Amniotic epithelial cell (primary cell): ENCODE measurements around the gene PDZRN4.

ENCODE experiments used
- DNase-seq: peaks from one replicate; pipeline ENCODE4 v3.0.0-alpha.2; 2010; ENCODE audit warnings: low read depth

PDZRN4 gene

DNA sequence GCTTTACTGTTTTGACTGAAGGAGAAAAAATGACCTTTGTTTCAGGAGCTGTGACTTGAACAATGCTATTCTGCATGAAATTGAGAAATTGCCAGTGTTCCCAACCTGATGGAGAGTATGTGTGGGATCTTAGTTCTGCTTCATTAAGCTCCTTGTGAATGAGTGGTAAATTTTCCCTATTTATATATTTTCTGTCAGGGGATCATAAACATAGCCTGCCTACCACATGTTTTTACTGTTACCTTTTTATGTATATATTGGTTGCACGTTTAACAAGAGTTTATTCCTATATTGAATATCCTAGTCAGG is 271.7 kb downstream of the PDZRN4 start:
- no peak for DNase-seq

DNA sequence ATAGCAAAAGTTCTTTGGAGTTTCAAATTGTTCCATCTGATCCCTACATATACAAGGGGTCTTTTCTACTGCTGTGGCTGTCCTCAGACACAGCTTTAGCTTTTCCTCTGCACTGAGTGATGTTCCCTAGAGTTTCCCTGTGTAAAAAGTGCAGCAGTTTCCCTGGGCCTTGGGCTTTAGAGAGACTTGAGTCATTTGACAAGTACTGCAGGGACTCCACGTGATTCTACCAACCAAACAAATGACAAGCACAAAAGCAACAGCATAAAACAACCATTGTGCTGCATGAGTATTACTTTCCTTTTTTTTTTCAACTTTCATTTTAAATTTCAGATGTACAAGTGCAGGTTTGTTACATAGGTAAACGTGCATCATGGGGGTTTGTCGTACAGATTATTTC is 272.8 kb downstream of the PDZRN4 start:
- no peak for DNase-seq

DNA sequence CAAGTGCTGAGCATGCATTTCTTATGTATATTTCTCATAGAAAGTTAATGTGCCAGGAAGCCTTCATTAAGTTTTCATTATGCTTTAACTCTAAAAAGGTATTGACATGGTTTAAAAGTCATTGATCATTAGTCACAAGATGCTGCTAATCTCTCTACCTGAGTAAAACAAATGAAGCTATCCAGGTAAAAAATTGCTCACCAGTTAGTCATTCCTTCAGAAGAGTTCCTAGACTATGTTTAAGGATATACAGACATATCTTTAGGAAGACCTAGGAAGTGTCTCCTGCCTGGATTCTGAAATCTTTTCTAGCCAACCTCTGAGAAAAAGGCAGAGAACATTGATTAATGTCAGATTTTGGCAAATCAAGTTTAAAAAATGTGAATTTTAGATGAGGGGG is 274.2 kb downstream of the PDZRN4 start:
- no peak for DNase-seq

DNA sequence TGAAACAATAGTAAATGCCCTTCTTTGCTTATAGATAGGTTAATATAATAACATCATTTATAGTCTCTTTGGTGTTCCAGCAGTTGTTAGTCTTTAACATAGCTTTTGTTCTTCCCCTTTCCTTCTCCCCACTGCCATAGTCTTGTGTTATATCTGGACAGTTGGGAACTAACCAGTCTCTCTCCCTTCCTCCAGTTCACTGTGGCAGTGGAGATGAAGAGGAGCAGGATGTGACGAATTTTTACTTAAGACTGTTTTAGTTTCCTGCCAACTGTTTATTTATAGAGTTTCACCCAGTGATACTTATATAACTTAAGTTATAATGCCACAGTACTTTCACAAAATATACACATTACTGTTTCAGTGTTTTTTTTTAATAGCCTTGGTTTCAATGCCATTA is 277.4 kb downstream of the PDZRN4 start:
- DNase-seq: no peak

DNA sequence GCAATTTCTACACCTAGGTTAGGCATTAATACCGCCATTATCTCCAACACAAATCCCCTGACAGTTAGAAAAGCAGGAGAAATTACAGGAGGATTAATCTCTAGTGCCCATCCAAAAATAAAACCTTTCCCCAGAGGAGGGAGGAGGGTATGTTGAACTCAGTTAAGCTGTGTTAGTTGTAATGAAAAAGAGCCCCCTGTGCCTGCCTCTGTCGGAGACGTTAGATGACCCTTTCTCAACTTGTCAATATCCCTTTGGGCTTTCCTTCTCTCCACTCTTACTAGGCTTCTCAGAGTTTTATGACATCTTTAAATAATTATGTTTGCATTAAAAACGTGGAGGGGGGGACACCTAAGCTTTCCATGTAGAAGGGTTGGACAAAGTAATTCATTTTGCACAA is 278.2 kb downstream of the PDZRN4 start:
- DNase-seq: no peak

DNA sequence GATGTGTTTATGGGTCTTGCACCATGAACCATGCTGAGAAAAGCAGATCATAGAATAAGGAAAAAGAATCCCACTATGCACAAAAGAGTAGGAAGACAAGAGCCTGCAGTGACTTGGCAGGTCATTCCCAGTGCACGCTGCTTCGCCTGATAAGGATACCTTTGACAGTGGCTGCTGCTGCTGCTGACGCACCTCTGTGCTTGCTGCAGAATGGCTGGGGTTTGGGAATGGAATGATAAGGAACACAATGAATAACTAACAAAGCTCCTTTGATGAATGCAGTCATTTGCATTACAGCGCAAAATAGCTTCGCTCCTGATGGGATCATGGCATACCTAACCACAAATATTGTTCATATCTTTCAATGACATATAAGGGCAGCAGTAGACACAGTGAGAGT is 278.7 kb downstream of the PDZRN4 start:
- peak; percentile 11 for DNase-seq

DNA sequence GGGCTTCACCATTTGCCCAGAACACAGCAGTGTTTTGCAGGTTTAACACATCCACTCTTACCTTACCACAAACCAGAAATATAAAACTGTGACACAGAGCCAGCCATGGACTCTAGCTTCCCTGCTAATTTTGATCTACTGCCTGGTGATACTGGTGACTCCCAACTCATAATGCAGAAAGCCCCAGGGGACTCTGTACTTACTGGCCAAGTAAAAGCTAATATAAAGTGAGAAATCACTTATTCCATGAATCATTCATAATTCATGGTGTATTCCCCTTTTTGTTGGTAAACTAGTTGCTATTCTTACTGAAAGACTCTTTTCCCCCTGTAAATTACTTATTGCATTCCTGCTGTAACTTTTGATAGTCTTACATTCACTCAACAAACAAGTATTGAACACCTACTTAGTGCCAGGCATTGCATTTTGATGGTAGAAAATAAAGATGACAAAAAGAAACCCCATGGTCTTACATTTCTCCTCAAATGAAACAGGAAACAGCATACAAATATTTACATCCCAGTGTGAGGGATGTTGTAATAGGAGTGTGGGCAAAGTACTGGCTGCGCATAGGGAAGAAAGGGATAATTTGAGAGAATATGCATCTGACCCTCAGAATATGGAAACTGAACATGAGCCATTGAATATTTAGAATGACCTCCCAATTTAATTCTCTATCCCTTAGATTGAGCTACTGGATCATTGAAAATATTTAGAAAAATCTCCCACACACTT is 279.6 kb downstream of the PDZRN4 start:
- DNase-seq: no peak

DNA sequence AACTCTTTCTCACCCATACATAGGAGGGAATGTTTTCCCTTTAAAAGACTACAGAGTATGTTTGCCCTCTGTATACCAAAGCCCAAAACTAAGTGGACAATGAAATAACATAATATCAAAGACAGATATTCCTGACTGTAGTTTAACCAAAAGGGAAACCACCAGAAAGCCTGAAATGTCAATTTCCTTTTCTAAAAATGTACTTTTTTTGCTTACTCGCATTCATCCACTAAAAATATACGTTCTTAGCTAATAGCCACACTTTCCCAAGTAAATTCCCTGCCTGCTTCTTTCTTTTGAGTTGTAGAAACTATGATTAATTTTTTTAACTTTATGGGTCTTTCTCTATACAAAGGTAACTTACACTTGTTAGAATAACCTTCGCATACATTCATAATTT is 280.2 kb downstream of the PDZRN4 start:
- DNase-seq: no peak

DNA sequence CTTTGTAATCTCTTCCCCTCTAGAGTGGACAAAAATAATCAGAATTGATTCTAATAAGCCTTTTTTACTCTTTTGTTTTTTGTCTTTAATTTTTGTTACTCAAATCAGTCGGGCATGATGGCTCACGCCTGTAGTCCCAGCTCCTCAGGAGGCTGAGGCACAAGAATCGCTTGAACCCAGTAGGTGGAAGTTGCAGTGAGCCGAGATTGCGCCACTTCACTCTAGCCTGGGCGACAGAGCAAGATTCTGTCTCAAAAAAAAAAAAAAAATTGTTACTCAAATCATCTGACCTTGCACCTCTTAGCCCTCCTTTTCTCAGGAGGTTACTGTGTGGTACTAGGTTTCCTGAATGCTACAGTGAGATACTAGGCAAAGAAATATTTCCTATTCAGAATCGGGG is 280.6 kb downstream of the PDZRN4 start:
- no peak for DNase-seq

DNA sequence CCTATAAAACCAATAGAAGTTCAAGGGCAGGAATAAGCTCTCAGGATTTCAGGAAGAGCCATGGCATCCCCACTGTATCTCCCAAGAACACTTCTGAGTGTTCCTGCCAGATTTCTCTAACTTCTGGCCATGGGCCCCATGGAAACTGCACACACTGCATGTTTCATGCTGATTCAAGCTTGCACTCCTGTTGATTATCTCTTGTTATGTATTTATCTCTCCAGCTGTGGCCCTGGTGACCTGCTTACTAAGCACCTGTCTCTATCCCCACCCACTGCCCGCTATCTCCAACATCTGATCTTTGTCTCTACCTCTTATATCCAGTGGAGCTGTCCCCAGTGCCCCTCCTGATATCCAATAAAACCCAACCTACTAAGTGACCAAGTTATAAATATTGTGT is 285.3 kb downstream of the PDZRN4 start:
- DNase-seq: no peak

DNA sequence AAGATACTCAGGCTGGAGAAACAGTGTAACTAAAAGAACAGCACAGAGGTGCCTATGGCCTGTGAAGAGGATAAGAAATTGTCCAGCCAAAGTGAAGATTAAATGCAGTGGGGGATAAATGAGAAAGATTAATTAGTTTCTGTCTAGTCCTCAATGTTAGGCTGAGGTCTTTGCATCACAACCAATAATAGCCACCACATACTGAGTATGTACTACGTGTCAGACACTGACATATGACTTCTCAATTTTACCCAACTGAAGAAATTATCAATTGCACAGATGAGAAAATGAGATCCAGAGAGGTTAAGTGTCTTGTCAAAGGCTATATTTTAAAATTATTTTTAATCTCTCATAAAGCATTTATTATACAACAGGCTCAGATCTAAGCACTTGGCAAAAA is 285.9 kb downstream of the PDZRN4 start:
- DNase-seq: no peak

DNA sequence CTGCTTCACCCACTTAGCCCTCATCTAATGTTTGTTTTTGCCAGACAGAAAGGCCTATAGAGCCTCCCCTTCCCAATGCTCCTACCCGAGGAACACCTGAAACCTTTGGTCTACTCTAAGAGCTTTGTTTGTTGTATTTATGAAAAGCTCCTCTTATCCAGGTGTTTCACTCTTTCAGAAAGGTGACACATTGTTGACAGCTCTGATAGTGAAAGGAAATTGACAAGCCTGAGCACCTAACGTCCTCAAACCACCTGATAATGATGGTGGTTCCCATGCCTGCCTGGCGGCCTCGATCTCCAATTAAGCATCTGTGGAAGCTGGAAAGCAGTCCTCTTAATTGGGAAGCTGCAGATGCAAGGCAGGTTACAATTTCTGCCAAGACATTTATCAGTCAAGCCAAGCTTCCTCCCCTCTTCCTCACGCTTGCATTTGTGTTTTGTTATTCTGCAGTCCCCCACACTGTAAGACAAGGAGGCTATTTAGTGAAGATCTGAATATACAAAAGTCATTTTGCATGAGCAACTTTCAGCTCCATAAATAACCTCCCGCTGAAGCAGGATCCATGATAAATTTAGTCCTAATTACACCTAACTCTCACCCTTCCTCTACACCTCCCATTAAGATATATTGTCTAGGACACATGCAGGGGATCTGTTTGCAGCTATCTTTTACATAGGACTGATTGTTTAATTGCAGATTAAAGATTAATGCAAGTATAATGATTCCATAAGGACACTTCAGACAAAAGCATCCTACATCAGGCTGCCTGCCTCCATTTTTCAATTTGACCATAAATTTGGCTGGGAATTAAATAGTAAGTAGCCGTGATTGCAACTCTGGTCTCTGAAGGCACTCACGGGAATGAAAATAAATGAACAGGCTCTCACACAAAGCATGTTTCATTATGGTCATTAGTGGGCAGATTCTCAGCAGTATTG is 288.6 kb downstream of the PDZRN4 start:
- DNase-seq: no peak

DNA sequence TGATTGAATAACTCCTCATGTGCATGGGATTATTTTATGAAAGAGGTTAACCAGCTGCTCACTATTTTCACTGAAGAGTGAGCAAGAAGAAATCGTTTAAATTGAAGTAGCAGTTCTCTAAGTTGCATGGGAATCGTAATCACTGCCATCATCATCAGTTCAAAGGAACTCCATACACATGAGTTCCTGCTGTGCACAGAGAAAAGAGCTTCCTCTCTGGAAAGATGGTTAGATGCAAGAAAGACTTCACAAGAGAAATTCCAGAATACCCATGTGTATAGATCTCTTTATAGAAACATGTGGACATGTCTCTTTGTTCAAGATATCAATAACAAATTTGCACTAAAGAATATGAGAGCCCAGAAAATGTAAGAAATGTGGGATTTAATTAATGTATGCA is 291.3 kb downstream of the PDZRN4 start:
- DNase-seq: no peak

DNA sequence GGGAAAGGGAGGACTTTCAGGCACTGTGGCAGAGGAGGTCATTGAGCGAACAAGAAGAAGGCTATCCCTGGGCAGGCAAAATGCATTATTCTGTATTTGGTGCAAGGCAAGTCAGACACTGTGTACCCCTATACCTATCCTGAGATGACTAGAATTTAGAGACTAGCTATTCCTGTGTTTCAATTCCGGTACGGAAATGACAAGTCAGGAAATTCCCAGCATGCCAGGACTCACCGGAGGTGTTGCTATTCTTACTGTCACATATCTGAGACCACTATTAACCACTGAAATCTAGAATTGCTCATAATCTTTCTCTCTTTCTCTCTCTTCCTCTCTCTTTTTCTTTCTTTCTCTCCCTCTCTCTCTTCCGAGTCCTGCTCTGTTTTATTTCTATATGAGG is 297.1 kb downstream of the PDZRN4 start:
- no peak for DNase-seq

DNA sequence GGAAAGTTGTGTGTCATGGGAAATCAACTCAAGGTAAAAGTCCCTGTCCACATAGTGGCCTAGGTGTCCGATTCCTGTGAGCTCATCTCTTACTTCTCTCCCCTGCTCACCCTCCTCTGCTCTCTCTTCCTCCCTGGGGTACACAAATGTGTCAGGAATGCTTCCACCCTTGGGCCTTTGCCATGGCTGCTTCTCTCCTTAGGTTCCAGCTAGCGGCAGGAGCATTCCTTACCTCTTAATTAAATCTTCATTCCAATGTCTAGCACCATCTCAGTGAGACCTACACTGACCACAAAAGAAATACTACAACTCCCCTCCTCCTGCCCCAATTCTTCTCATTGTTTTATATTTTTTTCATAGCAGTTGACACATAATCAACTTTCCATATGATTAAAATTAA is 298.6 kb downstream of the PDZRN4 start:
- peak; percentile 1 for DNase-seq

DNA sequence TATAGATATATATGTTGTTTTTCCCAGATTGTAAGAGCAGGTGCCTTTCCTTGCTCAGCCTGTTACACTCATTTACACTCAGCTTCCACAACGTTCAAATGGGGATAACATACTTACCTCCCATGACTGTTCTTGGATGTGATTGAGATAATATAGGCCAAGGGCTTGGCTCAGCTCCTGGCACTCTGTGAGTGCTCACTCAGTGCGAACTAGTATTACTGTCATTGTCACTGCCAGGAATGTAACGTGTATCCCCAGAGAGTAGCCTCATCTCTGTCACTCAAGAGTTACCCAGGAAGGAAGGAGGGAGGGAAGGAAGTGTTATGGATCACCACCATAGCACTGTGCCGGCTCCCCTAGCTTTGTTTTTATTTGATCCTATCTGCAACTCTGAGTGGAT is 307.9 kb downstream of the PDZRN4 start:
- no peak for DNase-seq

DNA sequence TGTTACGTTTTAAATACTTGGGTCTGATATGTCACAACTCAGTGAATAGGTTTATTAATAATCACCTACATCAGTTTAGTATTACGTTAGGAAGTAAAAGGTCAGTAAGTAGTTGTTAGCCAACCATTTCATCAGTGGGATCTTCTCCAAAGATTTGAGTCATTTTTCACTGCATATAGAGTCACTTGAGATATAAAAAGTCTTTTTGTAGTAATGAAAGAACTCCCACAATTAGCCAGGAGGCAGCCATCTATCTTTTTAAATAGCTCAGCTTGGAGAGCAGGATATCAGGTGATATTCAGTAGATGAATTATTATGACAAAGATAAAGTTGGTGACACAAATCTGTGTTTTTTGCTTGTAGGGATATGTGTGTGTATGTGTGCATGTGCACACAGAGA is 309.3 kb downstream of the PDZRN4 start:
- DNase-seq: peak; percentile 1

DNA sequence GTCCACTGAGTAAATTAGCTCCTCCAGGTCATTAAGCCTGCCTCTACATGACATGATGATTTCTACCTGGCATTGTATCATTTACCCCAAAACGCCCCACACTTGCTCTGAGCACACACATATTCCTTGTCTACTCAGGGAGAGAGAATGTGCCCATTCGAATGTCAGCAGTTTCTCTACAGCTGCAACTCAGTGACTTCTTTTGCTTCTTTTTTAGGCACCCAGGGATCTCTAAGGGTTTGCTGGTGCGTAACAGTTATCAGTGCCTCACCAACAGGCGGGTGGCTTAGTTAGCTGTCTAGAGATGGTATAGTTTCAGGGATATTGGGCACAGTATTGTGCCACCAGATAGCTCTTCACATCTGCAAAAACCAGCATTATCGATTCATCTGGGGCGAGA is 316.9 kb downstream of the PDZRN4 start:
- no peak for DNase-seq

DNA sequence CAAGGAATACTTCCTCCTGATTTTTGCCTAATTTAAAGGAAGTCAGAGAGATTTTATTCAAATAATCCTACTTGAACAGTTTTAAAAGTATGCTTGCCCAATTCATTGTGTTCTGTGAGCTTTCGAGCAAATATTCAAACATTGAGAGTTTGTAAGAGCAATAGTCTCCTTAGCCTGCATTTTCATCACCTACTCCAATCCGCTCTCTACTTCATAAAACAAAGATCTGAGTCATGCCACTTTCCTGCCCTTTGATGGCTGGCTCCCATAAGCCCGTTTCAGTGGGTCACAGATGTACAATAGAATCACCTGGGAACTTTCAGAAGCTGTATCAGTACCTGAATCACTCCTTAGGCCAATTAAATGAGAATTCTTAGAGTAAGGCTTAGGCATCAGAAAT is 319.2 kb downstream of the PDZRN4 start:
- no peak for DNase-seq

DNA sequence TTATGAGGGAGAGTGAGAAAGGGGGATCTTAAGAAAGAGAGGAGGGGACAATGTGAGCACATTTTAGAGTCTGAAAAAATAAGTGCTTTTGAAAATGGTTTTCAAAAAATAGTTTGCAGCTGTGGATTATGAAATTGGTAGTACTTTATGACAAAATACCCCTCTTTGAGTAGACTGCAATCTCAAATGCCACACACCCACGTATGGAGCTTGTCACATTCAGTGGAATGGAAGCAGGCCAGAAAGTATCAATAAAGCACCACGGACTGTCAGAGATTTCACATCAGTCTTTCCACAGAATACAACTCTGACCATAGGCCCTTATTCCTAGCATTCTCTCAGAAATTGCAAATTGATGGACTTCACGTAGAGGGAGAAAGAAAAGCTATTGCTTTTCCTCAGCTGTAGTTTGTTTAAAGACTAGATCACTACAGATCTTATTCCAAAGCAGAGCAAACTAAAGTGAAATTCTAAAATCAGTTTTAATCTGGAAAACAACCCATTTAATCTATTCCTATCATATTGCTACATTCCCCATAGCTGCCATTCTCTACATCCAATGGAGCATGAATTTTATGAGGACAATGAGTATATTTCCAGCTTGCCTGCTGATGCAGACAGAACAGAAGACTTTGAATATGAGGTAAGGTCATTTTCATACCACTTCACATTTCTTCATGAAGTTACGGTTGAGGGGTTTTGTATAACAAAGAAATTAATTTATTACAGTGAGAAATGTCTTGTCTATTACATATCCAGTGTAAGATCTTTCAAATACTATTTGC is 321.3 kb downstream of the PDZRN4 start:
- no peak for DNase-seq

DNA sequence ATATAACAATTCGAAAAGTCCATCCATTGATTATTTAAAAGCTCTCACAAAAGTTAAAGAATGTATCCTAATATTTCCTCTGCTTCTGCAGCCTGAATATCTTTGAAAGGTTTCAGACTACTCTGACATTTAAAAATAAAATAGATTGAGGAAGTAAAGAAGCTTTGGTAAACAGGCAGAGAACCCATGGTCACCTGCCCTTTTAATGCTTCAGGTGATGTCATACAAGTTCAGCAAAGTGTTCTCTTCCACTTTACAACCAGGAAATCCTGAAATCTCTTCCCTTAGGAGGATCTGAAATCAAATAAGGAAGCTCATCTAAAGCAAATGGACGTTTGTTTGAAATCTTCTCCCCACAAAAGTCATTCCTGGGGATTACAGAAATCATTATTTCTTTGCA is 322.4 kb downstream of the PDZRN4 start:
- no peak for DNase-seq

DNA sequence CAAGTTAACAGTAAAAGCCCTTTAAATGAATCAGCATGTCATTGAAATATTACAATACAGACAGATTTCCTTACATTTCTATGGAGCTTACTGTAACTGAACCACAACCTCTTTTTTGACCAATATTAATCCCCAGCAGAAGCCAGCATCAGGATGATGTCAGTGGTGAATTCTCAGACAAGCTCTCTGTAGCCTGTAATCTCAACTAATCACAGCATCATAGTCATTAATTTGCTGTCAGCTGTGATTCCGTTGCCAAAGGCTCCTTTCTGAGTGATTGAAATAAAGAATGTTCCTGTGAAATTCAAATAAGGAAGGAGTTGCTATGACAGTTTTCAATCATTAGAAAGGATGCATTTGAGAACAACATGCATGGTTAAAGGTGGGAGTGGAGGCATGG is 323.1 kb downstream of the PDZRN4 start:
- DNase-seq: peak; percentile 68

DNA sequence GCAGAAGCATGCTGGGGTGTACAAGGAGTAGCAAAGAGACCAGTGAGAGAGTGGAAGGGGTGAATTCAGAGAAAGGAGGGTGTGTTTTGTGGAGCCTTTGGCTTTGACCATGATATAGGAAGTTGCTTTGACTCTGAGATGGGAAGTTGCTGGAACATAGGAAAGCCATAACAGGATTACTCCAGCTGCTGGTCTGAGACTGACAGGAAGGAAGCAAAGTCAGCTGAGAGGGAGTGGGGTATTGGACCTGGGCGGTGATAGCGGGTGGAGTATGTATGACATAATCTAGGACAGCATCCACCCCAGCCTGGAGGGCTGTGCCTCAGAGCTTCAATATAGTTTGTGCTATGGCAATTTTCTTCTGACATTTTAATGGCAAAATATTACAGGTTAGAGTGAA is 324.4 kb downstream of the PDZRN4 start:
- no peak for DNase-seq
